GM12873 (cell line): ENCODE measurements around the gene JADE1.

Source experiments
- CTCF ChIP-seq: IDR thresholded peaks from 2 replicates; pipeline ENCODE4 v1.5.1; 2012; ENCODE audit warnings: low read depth, mild to moderate bottlenecking, moderate library complexity, low read length, control low read depth; ENCODE audit not compliant: insufficient read depth; ENCODE audit errors: missing control alignments

Gene JADE1

GRCh38 chr4:128915544-128915943, 106.0 kb downstream of the JADE1 start:
- no peak for TF ChIP-seq CTCF

GRCh38 chr4:128916832-128917231, 107.3 kb downstream of the JADE1 start:
- TF ChIP-seq CTCF = no peak

DNA sequence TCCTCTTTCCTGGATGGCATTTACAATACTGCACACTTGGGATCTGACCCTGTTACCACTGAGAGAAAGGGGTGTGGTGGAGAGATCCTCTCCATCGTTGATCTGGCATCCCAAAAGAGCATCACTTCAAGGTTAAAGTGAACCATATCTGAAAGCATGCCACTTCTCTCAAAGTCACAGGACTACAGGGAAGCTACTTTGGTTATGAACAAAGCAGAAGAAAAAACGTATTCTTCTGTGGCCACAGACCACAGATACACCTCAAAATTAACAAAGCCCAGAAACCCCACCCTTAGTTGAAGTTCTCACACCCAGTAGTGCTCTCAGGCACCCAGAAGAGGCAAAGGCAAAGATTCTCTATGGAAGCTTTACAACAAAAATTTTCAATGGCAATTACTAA, 108.3 kb downstream of the JADE1 start:
- no peak for TF ChIP-seq CTCF

- no peak for TF ChIP-seq CTCF
Measured at GRCh38 chr4:128921954-128922353, 112.5 kb downstream of the JADE1 start.
